ENCODE data around the gene PRUNE2. TPM values are rescaled to one million over a fixed set of nuclear protein-coding genes. Genes with fewer than 3 reads are reported as not detected.
"Not testable (repeated sequence)": the region's sequence is repeated elsewhere in the genome, so short reads cannot be mapped to it uniquely, and the experiment has no call there.

The PRUNE2 gene
- total RNA-seq, 1 donor from 2014 or later, result 3.1 TPM

- intact Hi-C loops (cut with micrococcal nuclease), result no loop called here
Measured at GRCh38 chr9:76667521-76667957, 238.4 kb downstream of the PRUNE2 start.

GRCh38 chr9:76665966-76666365 lies 239.9 kb downstream of the PRUNE2 start:
- DNase-seq, result peak; percentile 18
- TF ChIP-seq CTCF (IDR thresholded peaks at IDR 0.05; ENCODE audit: borderline replicate concordance), result peak; percentile 48
- H3K4me3 ChIP-seq; H3K9me3 ChIP-seq (replicated peaks); H3K36me3 ChIP-seq; H3K27ac ChIP-seq (replicated peaks); intact Hi-C loops (cut with micrococcal nuclease); H3K27me3 ChIP-seq (ENCODE audit: low read depth); H3K4me1 ChIP-seq: not testable (repeated sequence)

More at GRCh38 chr9:76667521-76667957, 238.4 kb downstream of the PRUNE2 start:
- Histone ChIP-seq H3K4me1 (no peaks in the 10 kb centered on the region), H3K27ac (replicated peaks) (no peak overlapping the region), H3K9me3 (replicated peaks) (no peaks in the 10 kb centered on the region), H3K4me3 (no peak overlapping the region), H3K36me3 (no peaks in the 10 kb centered on the region), H3K27me3 (ENCODE audit: low read depth) (no peaks in the 10 kb centered on the region)
- no peak for TF ChIP-seq CTCF (IDR thresholded peaks at IDR 0.05; ENCODE audit: borderline replicate concordance)
- no peak for DNase-seq

- intact Hi-C loops (cut with micrococcal nuclease), result no loop called here
- TF ChIP-seq CTCF (IDR thresholded peaks at IDR 0.05; ENCODE audit: borderline replicate concordance), result no peak
Measured at GRCh38 chr9:76665458-76665857, 240.5 kb downstream of the PRUNE2 start.

GRCh38 chr9:76664120-76664519 lies 241.8 kb downstream of the PRUNE2 start:
- Histone ChIP-seq H3K9me3 (replicated peaks) (no peaks in the 10 kb centered on the region), H3K36me3 (no peaks in the 10 kb centered on the region), H3K4me3 (no peak overlapping the region), H3K27me3 (ENCODE audit: low read depth) (no peaks in the 10 kb centered on the region), H3K4me1 (no peaks in the 10 kb centered on the region), H3K27ac (replicated peaks) (no peak overlapping the region)
- TF ChIP-seq CTCF (IDR thresholded peaks at IDR 0.05; ENCODE audit: borderline replicate concordance), result no peak
- no peak for DNase-seq
- intact Hi-C loops (cut with micrococcal nuclease), result no loop called here

More at GRCh38 chr9:76665458-76665857, 240.5 kb downstream of the PRUNE2 start:
- H3K27me3 ChIP-seq (ENCODE audit: low read depth), result no peaks in the 10 kb centered on the region
- H3K4me3 ChIP-seq, result no peak overlapping the region
- H3K36me3 ChIP-seq, result no peaks in the 10 kb centered on the region
- H3K27ac ChIP-seq (replicated peaks), result no peak overlapping the region
- DNase-seq, result no peak
- H3K9me3 ChIP-seq (replicated peaks), result no peaks in the 10 kb centered on the region
- H3K4me1 ChIP-seq, result no peaks in the 10 kb centered on the region

- H3K9me3 ChIP-seq (replicated peaks), result no peaks in the 10 kb centered on the region
- no peaks in the 10 kb centered on the region for H3K36me3 ChIP-seq
- no peak for TF ChIP-seq CTCF (IDR thresholded peaks at IDR 0.05; ENCODE audit: borderline replicate concordance)
- no peak overlapping the region for H3K27ac ChIP-seq (replicated peaks)
- no peaks in the 10 kb centered on the region for H3K27me3 ChIP-seq (ENCODE audit: low read depth)
- H3K4me1 ChIP-seq, result no peaks in the 10 kb centered on the region
- intact Hi-C loops (cut with micrococcal nuclease), result no loop called here
- DNase-seq, result no peak
- H3K4me3 ChIP-seq, result no peak overlapping the region
Measured at GRCh38 chr9:76662476-76663281, 243.2 kb downstream of the PRUNE2 start.
